ENCODE results near the gene MAPK10.

GRCh38 chr4:86156531-86156930 is 203.3 kb downstream of the MAPK10 start:
- TF ChIP-seq CTCF (optimal IDR thresholded peaks at IDR 0.05 in 1 of 3, IDR thresholded peaks at IDR 0.05 in 1 of 3, conservative IDR thresholded peaks at IDR 0.05 in 1 of 3; ENCODE audit: extremely low read depth in 1 of 3, insufficient read depth in 2 of 3, low read length in 3 of 3) (no peak), EZH2 (IDR thresholded peaks at IDR 0.05; ENCODE audit: low read length) (no peak)

Data from keratinocyte (primary cell).